A549 (cell line): ENCODE measurements around the gene GRID1. TPM values are rescaled to one million over a fixed set of nuclear protein-coding genes. Genes with fewer than 3 reads are reported as not detected.

ENCODE experiments used
- ATAC-seq, 2 experiments: fragments of 200-7000 bp in 1 of 2; fragments of >200 bp in 1 of 2; cut with Nextera tagmentation in 1 of 2; cut with Tn5 transposase in 1 of 2; 3 replicates each; pipeline versions ENCODE4 v1.8.0 to v1.9.1; 2018 to 2020; ENCODE audit warnings: mild to moderate bottlenecking in 1 of 2, moderate library complexity in 1 of 2
- CTCF ChIA-PET: fragments of 300-600 bp; sonication (Branson Sonifier 250); formaldehyde crosslinking; extraction: SDS; loops from one replicate; lab custom pipeline; 2021; ENCODE audit warnings: antibody characterized with exemption, inconsistent platforms; lab: Yijun Ruan, JAX
- POLR2A ChIA-PET: fragments of 350-600 bp; formaldehyde crosslinking; extraction: SDS; loops from one replicate; lab custom pipeline; 2021; ENCODE audit warnings: antibody characterized with exemption, inconsistent platforms; lab: Yijun Ruan, JAX
- DNase-seq, 2 experiments: peaks; one replicate each; pipeline versions ENCODE4 v3.0.0 to v3.0.0-alpha.2; 2011 to 2016; ENCODE audit warnings: low read depth in 1 of 2, low spot score in 1 of 2
- FAIRE-seq: peaks from 2 replicates; lab custom pipeline; 2011; peaks lifted over from hg19 to GRCh38; lab: Jason Lieb, UNC
- H3K27ac ChIP-seq, 2 experiments: fragments of >200 bp; sonication (Bioruptor Twin); formaldehyde crosslinking; 3 replicates each; pipeline ENCODE4 v1.5.1; 2016 to 2017
- H3K4me1 ChIP-seq: fragments of >200 bp; sonication (Bioruptor Twin); formaldehyde crosslinking; 3 replicates; pipeline ENCODE4 v1.6.1; 2016
- H3K4me2 ChIP-seq: fragments of >200 bp; sonication (Bioruptor Twin); formaldehyde crosslinking; 3 replicates; pipeline ENCODE4 v1.6.1; 2016
- H3K4me3 ChIP-seq: fragments of >200 bp; sonication (Bioruptor Twin); formaldehyde crosslinking; 3 replicates; pipeline ENCODE4 v1.5.1; 2016
- H3K9me3 ChIP-seq: fragments of >200 bp; sonication (Bioruptor Twin); formaldehyde crosslinking; 3 replicates; pipeline ENCODE4 v1.6.1; 2016
- BHLHE40 ChIP-seq: IDR thresholded peaks from 2 replicates; pipeline ENCODE4 v1.6.1; 2012; ENCODE audit warnings: low read depth, low read length, inconsistent platforms
- CBX8 ChIP-seq: fragments of 200-600 bp; sonication (generic); IDR thresholded peaks from 2 replicates; pipeline ENCODE4 v1.6.1; 2016
- CHD2 ChIP-seq: fragments of 150-350 bp; IDR thresholded peaks from 2 replicates; pipeline ENCODE4 v1.6.1; 2014; ENCODE audit warnings: low read length; ENCODE audit not compliant: partially characterized antibody
- EP300 ChIP-seq, 2 experiments: fragments of >200 bp; sonication (Bioruptor Twin); formaldehyde crosslinking; IDR thresholded peaks; 2 replicates in 1 of 2; 3 replicates in 1 of 2; pipeline ENCODE4 v1.6.1; 2016 to 2017
- HDAC2 ChIP-seq: fragments of 200-600 bp; sonication (generic); IDR thresholded peaks from 2 replicates; pipeline ENCODE4 v1.6.1; 2016
- HOXB13 ChIP-seq: fragments of 250-450 bp; sonication (Bioruptor Pico); IDR thresholded peaks from 2 replicates; pipeline ENCODE4 v1.5.0; 2020; ENCODE audit warnings: low read depth, mild to moderate bottlenecking, moderate library complexity
- HOXB5 ChIP-seq: fragments of 250-450 bp; sonication (Bioruptor Pico); IDR thresholded peaks from 2 replicates; pipeline ENCODE4 v1.5.0; 2020; ENCODE audit warnings: mild to moderate bottlenecking, moderate library complexity
- JUNB ChIP-seq: fragments of >200 bp; sonication (Bioruptor Twin); formaldehyde crosslinking; IDR thresholded peaks from 2 replicates; pipeline ENCODE4 v1.6.1; 2016
- KDM5A ChIP-seq: fragments of 200-600 bp; sonication (generic); IDR thresholded peaks from 2 replicates; pipeline ENCODE4 v1.6.1; 2016; ENCODE audit warnings: antibody characterized with exemption, mild to moderate bottlenecking
- MYC ChIP-seq: IDR thresholded peaks from 2 replicates; pipeline ENCODE4 v1.6.1; 2012; ENCODE audit warnings: mild to moderate bottlenecking, inconsistent platforms, low read length, improper control_type of control experiment, borderline replicate concordance
- NFE2L2 ChIP-seq: fragments of 150-350 bp; conservative IDR thresholded peaks from 2 replicates; pipeline ENCODE4 v1.6.1; 2014; ENCODE audit warnings: low read length
- NR3C1 ChIP-seq: fragments of >200 bp; sonication (Bioruptor Twin); formaldehyde crosslinking; IDR thresholded peaks from 3 replicates; pipeline ENCODE4 v1.6.1; 2017
- POLR2A ChIP-seq: IDR thresholded peaks from 2 replicates; pipeline ENCODE4 v1.6.1; 2012; ENCODE audit warnings: mild to moderate bottlenecking, low read length
- RARB ChIP-seq: fragments of 250-450 bp; sonication (Bioruptor Pico); IDR thresholded peaks from 2 replicates; pipeline ENCODE4 v1.8.0; 2021; ENCODE audit warnings: mild to moderate bottlenecking, moderate library complexity
- RCOR1 ChIP-seq: fragments of 150-350 bp; IDR thresholded peaks from 2 replicates; pipeline ENCODE4 v1.6.1; 2014; ENCODE audit warnings: antibody characterized with exemption, low read length, low read depth
- RFX5 ChIP-seq: fragments of 450-650 bp; IDR thresholded peaks from 2 replicates; pipeline ENCODE4 v1.7.1; 2014; ENCODE audit warnings: antibody characterized with exemption, mild to moderate bottlenecking, moderate library complexity
- TP53 ChIP-seq: fragments of 250-450 bp; sonication (Bioruptor Pico); IDR thresholded peaks from 2 replicates; pipeline ENCODE4 v1.5.0; 2021; ENCODE audit warnings: mild to moderate bottlenecking, moderate library complexity
- ZC3H11A ChIP-seq: fragments of 450-650 bp; IDR thresholded peaks from 2 replicates; pipeline ENCODE4 v1.6.1; 2014; ENCODE audit warnings: antibody characterized with exemption, mild to moderate bottlenecking
- ZSCAN20 ChIP-seq: fragments of 250-450 bp; sonication (Bioruptor Pico); IDR thresholded peaks from 2 replicates; pipeline ENCODE4 v1.8.0; 2022; ENCODE audit warnings: mild to moderate bottlenecking, moderate library complexity
- WGBS: methylation state at CpG from one replicate; pipeline ENCODE4 v1.1.6; 2017; ENCODE audit errors: missing lambda C conversion rate; 5-methylcytosine and 5-hydroxymethylcytosine counted together
- polyA plus RNA-seq, 4 experiments: library from polyadenylated mRNA; depleted of rRNA in 3 of 4; stranded (reverse); fragments of >200 nt; fragmentation: RNase III in 1 of 4; extraction: RNeasy Plus Mini Kit Qiagen cat#74134 plus additional on column Dnase treatment in 1 of 4; gene quantifications; 2 replicates in 3 of 4; 3 replicates in 1 of 4; pipeline ENCODE4 v1.2.3, GENCODE V29; 2011 to 2017
- TF ChIP-seq, protein P1 (sequence below): fragments of >200 bp; sonication (Bioruptor Twin); formaldehyde crosslinking; IDR thresholded peaks from 2 replicates; pipeline ENCODE4 v1.6.1; 2016
- TF ChIP-seq, protein P2 (sequence below): IDR thresholded peaks from 2 replicates; pipeline ENCODE4 v1.6.1; 2012; ENCODE audit warnings: low read depth, borderline replicate concordance
- TF ChIP-seq, protein P3 (sequence below): fragments of 250-450 bp; sonication (Bioruptor Pico); IDR thresholded peaks from 2 replicates; pipeline ENCODE4 v1.5.0; 2021; ENCODE audit warnings: mild to moderate bottlenecking, moderate library complexity, borderline replicate concordance

Gene GRID1
- polyA plus RNA-seq, 2 of the 4 experiments (the other 2 are of a cell fraction), result 0.14 to 0.30 TPM

DNA sequence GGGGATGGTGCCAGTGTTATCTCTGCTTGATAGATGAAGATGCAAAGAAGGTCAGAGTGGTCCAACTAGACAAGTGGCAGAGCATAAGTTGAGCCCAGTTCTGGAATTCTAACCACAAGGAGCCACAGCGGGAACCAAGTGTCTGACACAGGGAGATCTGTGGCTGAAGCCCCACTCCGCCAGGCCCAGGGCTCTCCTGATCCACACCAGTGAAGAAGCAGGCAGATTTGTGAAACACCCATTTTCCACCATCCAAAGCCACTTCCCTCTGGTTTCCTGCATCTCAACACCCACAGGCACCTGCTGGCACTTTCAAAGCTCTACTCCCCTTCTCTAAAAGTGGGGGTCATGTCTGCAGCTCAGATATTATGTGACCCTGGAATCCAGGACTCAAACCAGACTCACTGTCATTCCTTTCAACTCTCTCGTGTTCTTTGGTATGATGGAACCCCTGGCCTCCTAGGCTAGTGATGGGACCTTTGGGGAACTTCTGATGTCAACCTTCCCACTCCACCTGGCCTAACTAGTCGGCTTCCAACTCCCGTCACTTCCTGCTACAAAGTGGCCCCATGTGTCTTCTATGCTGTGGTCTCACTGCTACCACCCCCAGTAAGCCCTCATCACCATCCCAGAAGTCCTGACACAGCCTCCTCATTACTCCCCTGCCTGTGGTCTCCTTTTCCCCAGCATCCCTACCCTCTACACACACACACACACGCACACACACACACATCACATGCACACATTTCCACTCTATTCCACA is 177.6 kb downstream of the GRID1 start:
- no peaks in the 10 kb centered on the region for H3K9me3 ChIP-seq
- CTCF ChIA-PET, result interaction anchor here (1.4 kb wide), 1 partner anchor 10 kb away, joined by 4 read pairs; no protein-coding TSS in a partner anchor
- no peaks in the 10 kb centered on the region for H3K4me1 ChIP-seq
- TF ChIP-seq, protein P1, sequence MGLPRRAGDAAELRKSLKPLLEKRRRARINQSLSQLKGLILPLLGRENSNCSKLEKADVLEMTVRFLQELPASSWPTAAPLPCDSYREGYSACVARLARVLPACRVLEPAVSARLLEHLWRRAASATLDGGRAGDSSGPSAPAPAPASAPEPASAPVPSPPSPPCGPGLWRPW, result no peak
- no peak for TF ChIP-seq MYC
- TF ChIP-seq ZSCAN20, result no peak
- TF ChIP-seq RARB (CRISPR knock-in tag), result no peak
- no peak for TF ChIP-seq ZC3H11A
- TF ChIP-seq, all 56 proteins: peak for 0
- POLR2A ChIA-PET, result no interaction called here
- Histone ChIP-seq H3K27ac (no peak overlapping the region), H3K4me2 (no peak overlapping the region), H3K4me3 (no peak overlapping the region)
- WGBS, result 30% methylated on average over 6 of the region's 6 CpGs
- ATAC-seq, result no peak
- FAIRE-seq, result no peak
- DNase-seq, result no peak

DNA sequence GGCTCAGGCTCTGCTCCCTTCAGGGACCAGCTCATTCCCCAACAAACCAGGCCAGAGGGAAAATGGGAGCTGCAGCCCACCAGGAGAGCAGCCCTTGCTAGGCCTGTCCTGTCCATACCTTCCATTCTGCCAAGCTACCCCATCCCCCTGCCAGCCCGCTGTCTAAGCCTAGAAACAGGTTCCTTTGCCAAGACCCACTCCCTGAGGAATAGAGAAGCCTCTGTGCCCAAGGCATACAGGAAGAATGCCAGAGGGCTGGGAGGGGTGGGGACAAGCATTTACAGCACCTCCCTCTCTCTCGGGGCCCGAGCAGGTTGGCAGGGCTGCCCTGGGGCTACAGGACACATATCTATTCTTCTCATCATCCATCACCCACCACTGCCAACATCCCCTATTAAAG is 178.3 kb downstream of the GRID1 start:
- H3K4me2 ChIP-seq, result no peak overlapping the region
- DNase-seq, result no peak
- TF ChIP-seq JUNB, result no peak
- no peak for TF ChIP-seq RCOR1
- TF ChIP-seq NR3C1, result no peak
- no peak for TF ChIP-seq CHD2
- no peak for TF ChIP-seq POLR2A
- TF ChIP-seq EP300 (IDR thresholded peaks at IDR 0.05), result no peak
- TF ChIP-seq, protein P1, result no peak
- TF ChIP-seq, protein P2, sequence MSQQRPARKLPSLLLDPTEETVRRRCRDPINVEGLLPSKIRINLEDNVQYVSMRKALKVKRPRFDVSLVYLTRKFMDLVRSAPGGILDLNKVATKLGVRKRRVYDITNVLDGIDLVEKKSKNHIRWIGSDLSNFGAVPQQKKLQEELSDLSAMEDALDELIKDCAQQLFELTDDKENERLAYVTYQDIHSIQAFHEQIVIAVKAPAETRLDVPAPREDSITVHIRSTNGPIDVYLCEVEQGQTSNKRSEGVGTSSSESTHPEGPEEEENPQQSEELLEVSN, result no peak
- no peak for TF ChIP-seq HOXB5 (CRISPR knock-in tag)
- no peak for TF ChIP-seq HOXB13 (CRISPR knock-in tag)
- no peak for TF ChIP-seq NFE2L2
- TF ChIP-seq HDAC2, result no peak
- TF ChIP-seq, protein P3, sequence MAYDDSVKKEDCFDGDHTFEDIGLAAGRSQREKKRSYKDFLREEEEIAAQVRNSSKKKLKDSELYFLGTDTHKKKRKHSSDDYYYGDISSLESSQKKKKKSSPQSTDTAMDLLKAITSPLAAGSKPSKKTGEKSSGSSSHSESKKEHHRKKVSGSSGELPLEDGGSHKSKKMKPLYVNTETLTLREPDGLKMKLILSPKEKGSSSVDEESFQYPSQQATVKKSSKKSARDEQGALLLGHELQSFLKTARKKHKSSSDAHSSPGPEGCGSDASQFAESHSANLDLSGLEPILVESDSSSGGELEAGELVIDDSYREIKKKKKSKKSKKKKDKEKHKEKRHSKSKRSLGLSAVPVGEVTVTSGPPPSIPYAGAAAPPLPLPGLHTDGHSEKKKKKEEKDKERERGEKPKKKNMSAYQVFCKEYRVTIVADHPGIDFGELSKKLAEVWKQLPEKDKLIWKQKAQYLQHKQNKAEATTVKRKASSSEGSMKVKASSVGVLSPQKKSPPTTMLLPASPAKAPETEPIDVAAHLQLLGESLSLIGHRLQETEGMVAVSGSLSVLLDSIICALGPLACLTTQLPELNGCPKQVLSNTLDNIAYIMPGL (CRISPR knock-in tag), result no peak
- no peak for TF ChIP-seq TP53 (CRISPR knock-in tag)
- no peak for TF ChIP-seq RFX5
- no peak for TF ChIP-seq BHLHE40
- no peak for TF ChIP-seq KDM5A
- TF ChIP-seq CBX8, result no peak
- no peak for TF ChIP-seq ZC3H11A
- no peak overlapping the region for H3K4me3 ChIP-seq
- WGBS, result 4% methylated on average over 3 of the region's 3 CpGs
- ATAC-seq, result no peak
- ChIA-PET POLR2A (no interaction called here), CTCF (interaction anchor here (1.4 kb wide), 1 partner anchor 10 kb away, joined by 4 read pairs; no protein-coding TSS in a partner anchor)
- no peaks in the 10 kb centered on the region for H3K9me3 ChIP-seq
- FAIRE-seq, result no peak
- no peak overlapping the region for H3K27ac ChIP-seq
- no peaks in the 10 kb centered on the region for H3K4me1 ChIP-seq
